H4 (cell line): ENCODE measurements around the gene MIR17HG. TPM values are rescaled to one million over a fixed set of nuclear protein-coding genes. Genes with fewer than 3 reads are reported as not detected.
A peak's percentile ranks its signal among the peaks of the same experiment; 100 is the strongest.
"Not testable (repeated sequence)": the region's sequence is repeated elsewhere in the genome, so short reads cannot be mapped to it uniquely, and the experiment has no call there.

Experiments used
- DNase-seq: peaks from one replicate; pipeline ENCODE4 v3.0.0-alpha.2; 2015; ENCODE audit warnings: low spot score
- total RNA-seq: library from RNA; depleted of rRNA; stranded (reverse); fragments of >200 nt; shearing (Covaris generic); gene quantifications from 2 replicates; pipeline ENCODE4 v1.2.3, GENCODE V29; 2014; rRNA removed

The MIR17HG gene
- 1.5 TPM in 2 replicates for total RNA-seq

- DNase-seq = peak; percentile 76
Observed at GRCh38 chr13:91347202-91347995, at the start of gene MIR17HG. TSS of gene MIR17HG (plus strand) at chr13:91347687.

- DNase-seq = no peak
Observed at GRCh38 chr13:91298060-91298459, 49.4 kb upstream of the MIR17HG start.

GRCh38 chr13:91302111-91302510 lies 45.4 kb upstream of the MIR17HG start:
- DNase-seq = no peak

DNA sequence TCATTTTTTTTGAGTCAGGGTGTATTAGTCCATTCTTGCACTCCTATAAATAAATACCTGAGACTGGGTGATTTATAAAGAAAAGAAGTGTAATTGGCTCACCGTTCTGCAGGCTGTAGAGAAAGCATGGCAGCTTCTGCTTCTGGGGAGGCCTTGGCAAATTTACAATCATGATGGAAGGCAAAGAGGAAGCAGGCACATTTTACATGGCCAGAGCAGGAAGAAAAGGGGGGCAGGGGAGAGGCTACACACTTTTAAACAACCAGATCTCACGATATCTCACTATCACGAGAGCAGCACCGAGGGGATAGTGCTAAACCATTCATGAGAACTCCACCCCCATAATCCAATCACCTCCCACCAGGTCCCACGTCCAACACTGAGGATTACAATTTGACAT lies 44.5 kb upstream of the MIR17HG start:
- no peak for DNase-seq

DNA sequence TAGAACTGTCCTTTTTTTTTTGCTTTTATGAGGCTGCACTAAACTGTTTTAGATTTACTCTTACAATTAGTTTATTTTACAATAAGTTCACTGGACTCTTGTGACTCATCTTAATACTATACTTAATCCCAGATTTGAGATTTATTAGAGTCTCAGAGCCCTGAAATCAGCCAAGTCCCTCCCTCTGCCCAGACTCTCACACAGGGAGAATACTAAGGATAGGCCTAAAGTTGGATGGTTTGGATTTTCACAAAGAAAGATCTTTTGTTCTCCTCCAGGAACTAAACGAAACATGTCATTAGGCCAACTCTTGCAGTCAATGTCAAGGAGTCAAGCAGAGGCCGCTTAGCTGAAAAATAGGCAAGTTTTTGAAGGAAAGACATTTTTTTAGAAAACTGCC lies 42.7 kb upstream of the MIR17HG start:
- no peak for DNase-seq

- DNase-seq = no peak
Observed at GRCh38 chr13:91305652-91306051, 41.8 kb upstream of the MIR17HG start.

- no peak for DNase-seq
Observed at GRCh38 chr13:91307887-91308286, 39.6 kb upstream of the MIR17HG start.

DNA sequence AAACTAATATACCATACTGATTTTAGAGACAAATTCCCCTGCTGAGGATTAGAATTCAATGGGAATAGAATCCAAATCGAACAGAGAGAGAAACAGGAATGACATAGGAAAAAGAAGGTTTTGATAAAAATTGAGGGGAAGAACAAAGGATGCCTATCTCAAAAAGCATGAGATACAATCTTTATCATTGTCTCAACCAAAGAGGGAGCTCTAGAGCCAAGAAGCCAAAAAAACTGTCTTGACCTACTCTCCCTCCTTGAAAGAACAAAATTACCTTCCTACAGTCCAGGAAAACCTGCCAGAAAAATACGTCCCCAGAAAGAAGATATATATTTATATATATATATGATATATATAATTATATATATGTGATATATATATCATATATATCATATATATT lies 39.2 kb upstream of the MIR17HG start:
- DNase-seq = no peak

DNA sequence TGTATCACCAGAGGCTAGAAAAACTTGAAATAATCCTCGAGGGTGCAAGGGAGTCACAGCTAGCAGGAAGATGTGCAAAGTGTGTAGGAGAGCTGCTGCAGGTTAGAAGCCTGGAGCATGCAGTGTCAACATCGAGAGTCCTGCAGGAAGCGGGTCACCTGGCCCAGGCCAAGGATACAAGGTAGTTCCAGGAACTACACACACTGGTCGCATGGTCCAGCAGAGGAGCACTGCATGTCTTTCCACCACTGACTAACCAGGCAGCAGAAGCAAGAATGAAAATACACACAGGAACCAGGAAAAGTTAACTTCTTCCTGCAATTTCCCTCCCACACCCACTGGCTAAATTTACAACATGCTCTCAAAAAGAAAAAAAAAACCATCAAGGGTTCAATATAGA lies 36.0 kb upstream of the MIR17HG start:
- no peak for DNase-seq

DNA sequence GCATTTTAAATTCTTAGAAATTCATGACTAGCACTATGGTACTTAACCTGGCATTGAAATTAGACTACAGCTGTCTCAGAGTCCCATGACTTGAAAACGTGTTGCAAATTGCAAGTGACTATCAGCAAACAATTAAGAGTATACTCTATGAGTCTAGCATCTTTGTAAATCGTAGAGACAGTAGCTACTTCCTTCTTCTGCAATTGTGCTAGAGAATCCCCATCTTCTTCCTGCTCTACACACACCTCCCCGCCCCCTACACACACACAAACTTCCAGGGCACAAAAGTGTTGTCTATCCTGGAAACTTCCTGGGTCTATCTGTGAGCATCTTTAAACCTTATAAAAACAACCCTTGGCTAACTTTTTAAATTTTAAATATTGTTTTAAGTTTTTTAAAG lies 35.2 kb upstream of the MIR17HG start:
- no peak for DNase-seq

DNA sequence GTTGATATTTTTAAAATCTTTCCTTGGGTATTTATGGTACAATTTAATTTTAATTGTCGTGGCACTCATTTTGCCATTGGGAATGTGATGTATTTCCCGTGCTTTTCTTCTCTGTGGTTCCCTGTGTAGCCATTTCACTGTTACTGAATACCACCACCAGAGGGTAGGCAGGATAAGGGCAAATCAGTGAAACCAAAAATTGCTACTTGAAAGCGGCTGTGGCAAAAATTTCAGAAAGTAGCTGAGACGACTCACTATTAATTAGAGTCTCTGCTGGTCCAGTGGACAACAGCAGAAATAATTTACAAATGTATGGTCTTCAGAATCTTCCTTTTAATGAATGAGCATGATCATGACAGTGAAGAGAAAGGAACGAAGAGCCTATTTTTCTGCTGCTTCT lies 34.4 kb upstream of the MIR17HG start:
- peak; percentile 19 for DNase-seq

- DNase-seq = no peak
Observed at GRCh38 chr13:91313581-91313980, 33.9 kb upstream of the MIR17HG start.

DNA sequence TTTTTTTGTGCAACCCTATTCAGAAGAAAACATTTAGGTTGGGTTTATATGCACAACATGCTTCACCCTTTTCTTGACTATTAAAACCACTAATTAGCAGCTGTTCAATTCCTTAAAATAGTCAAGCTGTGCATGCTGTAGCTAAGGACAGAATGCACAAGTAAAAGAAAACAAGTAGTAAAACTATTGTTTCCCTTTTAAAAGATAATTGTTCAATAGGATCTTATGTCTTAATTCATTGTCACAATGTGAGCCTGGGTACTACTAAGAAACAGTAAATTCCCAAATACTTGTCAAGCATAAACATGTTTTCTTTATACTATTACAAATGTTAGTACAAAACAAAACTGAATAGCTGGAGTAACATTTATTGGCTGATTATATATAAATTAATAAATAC lies 32.6 kb upstream of the MIR17HG start:
- no peak for DNase-seq

DNA sequence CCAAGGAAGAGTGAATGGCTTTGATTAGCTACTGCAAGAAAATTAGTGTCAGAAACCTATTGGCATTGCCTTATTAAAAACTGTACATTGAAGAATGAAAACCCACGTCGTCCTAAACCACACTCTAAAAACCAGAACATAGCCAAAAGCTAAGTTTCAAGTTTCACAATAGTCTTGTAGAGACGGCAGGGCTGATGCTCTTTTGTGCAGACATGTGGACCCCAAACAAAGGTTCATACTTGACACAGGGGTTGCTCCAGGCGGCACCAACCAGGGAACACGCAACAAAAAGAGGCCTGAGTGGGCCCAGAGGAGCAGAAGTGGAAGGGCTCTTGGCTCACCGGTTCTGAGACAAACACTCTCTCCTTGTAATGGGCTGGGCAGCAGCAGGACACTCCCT lies 28.6 kb upstream of the MIR17HG start:
- no peak for DNase-seq

- no peak for DNase-seq
Observed at GRCh38 chr13:91319996-91320395, 27.5 kb upstream of the MIR17HG start.

DNA sequence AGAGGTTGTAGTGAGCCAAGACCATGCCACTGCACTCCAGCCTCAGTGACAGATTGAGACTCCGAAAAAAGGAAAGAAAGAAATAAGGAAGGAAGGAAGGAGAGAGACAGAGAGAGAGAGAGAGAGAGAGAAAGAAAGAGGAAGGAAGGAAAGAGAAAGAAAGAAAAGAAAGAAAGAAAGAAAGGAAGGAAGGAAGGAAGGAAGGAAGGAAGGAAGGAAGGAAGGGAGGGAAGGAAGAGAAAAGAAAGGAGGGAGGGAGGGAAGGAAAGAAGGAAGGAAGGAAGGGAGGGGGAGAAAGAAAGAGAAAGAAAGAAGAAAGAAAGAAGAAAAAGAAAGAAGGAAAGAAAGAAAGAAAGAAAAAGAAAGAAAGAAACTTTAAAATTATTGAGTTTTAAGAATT lies 26.5 kb upstream of the MIR17HG start:
- DNase-seq = not testable (repeated sequence)

DNA sequence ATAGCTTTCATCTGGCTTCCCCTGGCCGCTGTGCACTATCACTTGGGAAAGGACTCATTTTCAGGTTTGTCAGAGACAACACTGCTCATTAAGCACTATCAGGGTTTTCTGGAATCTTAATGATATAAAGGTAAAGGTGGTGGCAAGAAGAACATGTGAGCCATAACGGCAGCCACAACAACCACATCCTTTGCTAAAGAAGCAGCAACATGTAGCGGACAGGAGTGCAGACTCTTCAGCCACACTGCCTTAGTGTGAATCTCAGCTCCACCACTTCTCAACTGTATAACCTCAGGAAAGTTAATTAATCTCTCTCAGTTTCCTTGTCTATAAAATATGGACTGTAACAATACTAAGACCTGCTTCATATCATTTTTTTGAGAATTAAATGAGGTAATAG lies 24.1 kb upstream of the MIR17HG start:
- no peak for DNase-seq

GRCh38 chr13:91326146-91326545 lies 21.3 kb upstream of the MIR17HG start:
- no peak for DNase-seq

DNA sequence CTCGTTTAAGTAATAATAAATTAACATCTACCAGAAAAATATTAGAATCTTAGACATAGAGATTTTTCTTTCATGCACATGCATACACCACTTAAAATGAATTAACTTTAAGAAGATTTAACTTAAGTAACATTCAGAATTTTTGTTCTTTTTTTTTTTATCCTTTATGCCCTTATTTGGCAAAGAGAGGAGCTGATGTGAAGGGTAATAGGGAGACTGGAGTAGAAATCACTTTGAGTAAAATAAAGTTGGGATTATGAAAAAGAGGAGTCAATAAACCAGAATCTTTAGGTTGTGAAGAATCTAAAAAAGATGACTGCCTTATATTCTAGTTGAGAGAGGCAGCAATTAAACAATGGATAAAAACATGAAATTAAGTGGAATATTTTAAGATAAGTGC lies 18.8 kb upstream of the MIR17HG start:
- DNase-seq = no peak

DNA sequence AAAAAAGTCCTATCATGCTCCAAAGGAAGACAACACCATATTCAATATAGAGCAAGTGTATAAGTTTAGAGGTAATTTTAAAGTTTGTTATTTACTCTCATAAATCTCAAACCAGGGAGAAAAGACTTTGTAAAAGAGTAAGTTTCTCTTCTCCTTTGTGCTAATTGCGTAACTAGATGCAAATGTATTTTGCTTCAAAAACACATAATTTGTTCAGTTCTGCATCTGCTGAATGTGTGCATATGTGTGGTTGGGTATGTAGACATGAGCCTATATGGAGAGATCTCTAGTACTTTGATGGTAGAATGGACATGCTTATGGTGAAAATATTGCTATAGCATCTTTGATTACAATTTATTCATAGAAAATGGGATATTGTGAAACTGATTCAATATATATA lies 17.8 kb upstream of the MIR17HG start:
- no peak for DNase-seq

GRCh38 chr13:91331047-91331915 lies 16.2 kb upstream of the MIR17HG start:
- no peak for DNase-seq

DNA sequence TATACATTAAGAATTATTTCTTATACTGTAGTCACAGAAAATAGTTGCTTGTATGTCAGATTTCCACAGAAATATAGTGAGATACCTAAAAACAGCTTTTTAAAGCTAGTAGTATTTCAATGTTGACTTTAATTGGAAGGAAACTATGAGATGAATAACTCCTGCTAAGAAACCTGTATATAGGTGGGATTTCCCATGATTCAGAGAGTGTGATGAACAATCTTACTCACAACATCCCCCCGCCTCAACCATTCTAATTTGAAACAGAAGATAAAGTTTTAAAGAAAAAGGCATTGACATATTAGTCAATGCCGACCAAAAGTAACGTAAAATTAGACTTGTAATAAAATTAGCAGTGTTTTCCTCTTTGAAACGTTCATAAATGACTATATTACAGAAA lies 1.4 kb upstream of the MIR17HG start:
- DNase-seq = no peak

- no peak for DNase-seq
Observed at GRCh38 chr13:91346850-91347201, 661 bp upstream of the MIR17HG start.
